ENCODE results near the gene CBL.

Gene CBL

GRCh38 chr11:119315131-119316015, 109.2 kb downstream of the CBL start:
- peak; percentile 59 for DNase-seq

DNA sequence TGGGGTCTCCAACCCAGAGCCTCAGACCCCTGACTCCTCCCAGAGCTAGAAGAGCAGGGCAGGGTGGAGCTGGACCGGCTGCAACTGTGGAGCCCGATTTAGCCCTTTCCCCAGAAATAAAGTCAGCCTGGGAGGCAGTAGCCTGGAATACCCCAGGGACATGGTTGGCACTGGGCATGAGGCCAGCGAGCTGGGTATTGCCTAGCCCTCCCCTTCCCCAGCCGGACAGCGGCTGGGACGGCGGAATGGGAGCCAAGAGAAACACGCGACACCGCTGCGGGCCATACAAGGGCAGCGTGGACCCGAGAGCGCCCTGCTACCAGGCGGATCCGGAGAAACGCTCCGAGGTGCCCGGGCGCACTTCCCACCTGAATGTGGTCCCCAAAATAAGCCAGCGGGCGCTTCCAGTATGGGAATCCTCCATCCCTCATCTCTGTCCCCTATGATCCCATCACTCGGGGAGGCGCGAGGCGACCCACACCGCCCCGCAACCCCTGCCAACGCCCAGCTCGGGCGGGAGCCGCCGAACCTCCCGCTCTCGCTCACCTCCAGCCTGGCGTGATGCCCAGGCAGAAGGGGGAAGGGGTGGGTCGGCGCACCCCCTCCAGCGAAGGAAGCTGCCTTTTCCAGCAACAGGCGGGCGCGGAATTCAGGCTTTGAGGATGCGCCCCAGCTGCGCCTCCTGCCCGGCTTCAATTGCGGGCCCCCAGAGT, 110.0 kb downstream of the CBL start:
- no peak for DNase-seq

GRCh38 chr11:119316729-119317591, 110.8 kb downstream of the CBL start, which contains the start of gene MCAM:
MCAM (minus strand) TSS chr11:119317130; CDS start chr11:119317101, 29 bp downstream.
- DNase-seq: no peak

- DNase-seq: no peak
These were observed 111.6 kb downstream of the CBL start for GRCh38 chr11:119317592-119318239.

GRCh38 chr11:119318240-119319135, 112.3 kb downstream of the CBL start:
- no peak for DNase-seq

DNA sequence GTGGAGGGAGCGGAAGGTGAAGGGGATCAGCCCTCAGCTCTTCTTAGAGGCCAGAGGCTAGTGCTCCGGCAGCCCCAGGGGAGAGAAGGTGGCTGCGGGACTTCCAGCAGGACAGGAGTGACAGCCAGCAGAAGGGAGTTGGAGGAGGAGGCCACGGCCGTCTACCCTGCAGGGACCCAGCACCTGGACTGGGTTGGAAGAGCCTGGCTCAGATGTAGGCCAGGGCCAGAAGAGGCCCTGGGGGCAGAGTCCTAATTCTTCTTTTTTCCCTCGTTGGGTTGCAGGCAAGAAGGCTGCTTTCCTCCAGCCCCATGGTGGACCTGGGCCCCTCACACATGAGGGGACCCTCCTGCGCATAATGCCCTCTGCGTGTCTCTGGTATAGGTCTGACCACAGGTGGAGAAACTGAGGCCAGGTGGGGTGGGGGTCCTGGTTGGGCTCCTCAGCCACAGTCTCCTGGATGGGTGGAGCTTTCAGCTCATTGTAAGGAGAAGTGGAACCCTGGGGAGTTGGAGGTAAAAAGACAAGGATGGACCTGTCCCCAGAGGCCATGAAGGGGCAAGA, 113.1 kb downstream of the CBL start:
- DNase-seq: no peak

- DNase-seq: no peak
These were observed 113.6 kb downstream of the CBL start for GRCh38 chr11:119319700-119320239.

GRCh38 chr11:119320240-119320775, 114.2 kb downstream of the CBL start:
- DNase-seq: no peak

- peak; percentile 45 for DNase-seq
These were observed 114.8 kb downstream of the CBL start for GRCh38 chr11:119320776-119321524.

GRCh38 chr11:119322360-119322739, 116.2 kb downstream of the CBL start:
- no peak for DNase-seq

- no peak for DNase-seq
These were observed 116.9 kb downstream of the CBL start for GRCh38 chr11:119322921-119323531.

DNA sequence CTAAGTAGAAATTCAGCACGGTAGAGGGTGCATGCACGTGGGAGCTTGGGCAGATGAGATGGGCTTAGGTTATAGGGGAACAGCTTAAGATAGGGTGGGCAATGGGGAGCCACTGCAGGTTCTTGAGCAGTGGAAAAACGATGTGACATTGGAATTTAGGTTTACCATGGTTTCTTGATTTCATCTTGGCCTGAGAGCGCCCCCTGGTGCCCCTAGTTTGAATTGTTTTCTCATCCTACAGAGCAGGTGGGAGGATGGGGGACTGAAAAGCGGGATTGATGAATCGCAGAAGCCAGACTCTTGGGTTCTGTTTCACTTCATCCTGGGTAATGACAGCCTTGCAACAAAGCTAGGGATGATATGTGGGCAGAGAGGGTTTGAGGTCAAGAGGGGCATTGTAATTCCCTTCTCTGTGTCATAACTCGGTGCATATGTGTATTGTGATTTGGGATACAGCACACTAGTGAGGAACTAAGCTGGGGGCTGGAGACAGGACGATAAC, 117.4 kb downstream of the CBL start:
- peak; percentile 77 for DNase-seq

DNA sequence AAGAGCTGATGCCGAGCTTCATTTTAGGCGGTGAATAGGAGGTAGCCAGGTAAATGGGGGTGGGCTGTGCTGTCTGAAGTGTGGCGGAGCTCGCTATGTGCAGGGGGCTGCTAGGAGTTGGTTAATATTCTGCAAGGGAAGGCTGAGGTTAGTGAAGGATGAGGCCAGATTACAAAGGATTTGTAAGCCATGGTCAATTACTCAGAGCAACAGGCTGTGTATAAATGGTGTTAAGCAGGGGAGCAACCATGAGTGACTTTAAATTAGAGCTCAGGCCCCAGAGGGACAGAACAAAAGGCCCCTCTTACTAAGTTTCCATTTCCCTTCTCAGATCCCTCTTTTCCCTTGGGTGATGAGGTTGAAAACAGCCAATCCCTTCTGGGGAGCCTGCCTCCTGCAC, 118.0 kb downstream of the CBL start:
- no peak for DNase-seq

- DNase-seq: no peak
These were observed 123.2 kb downstream of the CBL start for GRCh38 chr11:119329320-119329719.

DNA sequence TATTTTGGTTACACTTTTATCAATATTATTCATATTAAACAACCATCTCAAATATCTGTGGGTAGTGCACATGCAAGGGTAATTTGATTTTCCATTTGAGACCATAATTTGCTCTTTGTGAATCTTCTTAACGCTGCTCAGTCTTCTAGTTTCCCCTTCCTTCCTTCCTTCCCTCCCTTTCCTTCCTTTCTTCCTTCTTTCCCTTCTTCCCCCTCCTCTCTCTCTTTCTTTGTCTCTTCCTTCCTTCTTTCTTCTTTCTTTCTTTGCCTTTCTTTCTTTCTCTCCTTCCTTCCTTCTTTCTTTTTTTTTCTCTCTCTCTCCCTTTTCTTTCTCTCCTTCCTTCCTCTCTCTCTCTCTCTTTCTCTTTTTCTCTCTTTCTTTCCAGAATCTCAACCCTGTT, 124.1 kb downstream of the CBL start:
- DNase-seq: no peak

DNA sequence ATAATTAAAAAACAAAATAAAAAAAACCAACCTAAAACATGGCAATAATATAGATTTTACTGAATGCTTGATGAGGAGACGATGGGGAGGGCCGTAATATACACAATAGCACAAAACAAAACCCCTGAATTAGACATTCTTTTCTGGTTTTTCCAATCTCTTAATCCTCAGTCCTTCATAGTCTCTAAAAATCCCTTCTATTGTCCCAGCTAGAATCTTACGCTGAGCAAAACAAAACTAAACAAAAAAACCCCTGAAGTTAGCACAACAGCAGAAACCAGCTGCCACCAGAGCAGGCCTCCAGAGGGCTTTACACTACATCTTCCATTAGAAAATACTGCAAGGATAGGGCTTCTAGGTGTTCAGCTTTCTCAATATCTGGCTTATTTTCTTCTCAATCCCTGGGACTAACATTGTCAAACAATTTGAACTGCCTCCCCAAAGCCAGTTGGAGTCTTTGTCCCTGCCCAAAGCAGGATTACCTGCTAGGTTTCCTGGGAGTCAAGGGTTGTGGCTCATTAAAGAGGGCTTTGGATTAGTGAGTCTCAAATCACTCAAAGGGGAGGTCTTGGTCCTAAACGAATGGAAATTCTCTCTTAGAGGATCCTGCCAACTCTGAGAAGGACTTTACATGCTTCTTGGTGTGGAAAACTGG, 126.1 kb downstream of the CBL start:
- DNase-seq: no peak

DNA sequence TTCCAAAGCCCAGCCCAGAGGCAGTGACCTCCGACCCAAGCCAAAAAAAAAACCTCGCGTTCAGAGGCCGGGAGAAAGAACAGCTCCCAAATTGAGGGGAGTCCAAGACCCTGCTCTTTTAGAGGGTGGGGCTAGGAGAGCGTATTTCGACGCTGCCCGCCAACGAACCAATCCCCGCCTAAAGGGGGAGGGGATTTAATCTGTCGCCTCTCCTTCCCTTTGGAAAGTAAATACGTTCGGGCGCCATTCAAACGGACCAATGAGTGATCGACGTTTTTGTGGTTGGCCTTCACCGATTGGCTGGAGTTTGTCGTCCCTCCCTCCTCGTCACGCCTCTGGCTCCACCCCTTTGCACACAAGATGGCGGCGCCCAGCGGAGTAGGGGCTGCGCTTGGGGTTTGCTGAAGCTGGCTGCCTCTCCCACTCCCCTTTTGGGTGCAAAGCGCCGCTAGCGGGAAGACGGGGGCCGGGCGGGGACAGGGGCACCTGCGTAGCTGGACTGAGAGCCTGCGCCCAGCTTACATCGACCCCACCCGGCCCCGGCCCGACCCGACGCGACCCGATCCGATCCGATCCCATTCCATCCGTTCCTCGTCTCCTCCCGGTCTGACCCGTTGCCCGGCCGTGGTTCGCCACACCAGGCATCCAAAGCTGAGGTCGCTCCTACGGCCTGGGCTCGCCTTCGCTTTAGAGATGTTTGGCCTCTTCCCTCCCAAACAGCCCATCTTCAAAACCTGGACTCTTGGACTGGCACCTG, 128.2 kb downstream of the CBL start, which contains the start of gene RNF26:
Gene RNF26 (plus strand): TSS at position 354 of the 757 bp plus-strand sequence. CDS start 596 bp downstream, outside the sequence.
- DNase-seq: peak; percentile 89
